Measurements from ENCODE around the gene PROCA1.

DNA sequence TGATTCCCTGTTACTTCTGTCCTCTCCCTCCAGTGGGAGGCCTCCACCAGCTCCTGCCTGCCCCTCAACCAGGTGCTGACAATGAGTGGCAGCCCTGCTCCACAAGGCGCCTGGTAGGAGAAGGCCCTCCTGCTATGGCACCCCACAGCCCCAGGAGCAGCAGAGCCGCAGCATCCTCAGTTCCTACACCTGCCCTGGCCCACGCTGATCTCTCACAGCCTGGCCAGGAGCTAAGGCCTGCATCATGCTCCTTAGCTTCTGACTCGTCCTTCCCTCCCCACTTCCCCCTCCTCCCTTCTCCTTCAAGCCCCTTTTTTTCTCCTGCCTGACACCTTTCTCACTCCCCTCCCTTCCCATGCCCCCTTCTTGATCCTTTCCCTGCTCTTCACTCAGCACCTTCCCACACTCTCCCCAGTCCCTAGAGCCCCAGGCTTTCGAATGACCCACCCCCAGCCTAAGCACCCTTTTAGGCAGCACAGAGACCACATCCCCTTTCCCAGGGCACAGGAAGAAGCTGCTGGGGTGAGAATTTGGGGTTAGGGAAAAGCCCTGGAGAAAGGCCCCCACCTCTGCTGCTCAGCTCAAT, 6.5 kb downstream of the PROCA1 start:
- TF ChIP-seq, protein P1, sequence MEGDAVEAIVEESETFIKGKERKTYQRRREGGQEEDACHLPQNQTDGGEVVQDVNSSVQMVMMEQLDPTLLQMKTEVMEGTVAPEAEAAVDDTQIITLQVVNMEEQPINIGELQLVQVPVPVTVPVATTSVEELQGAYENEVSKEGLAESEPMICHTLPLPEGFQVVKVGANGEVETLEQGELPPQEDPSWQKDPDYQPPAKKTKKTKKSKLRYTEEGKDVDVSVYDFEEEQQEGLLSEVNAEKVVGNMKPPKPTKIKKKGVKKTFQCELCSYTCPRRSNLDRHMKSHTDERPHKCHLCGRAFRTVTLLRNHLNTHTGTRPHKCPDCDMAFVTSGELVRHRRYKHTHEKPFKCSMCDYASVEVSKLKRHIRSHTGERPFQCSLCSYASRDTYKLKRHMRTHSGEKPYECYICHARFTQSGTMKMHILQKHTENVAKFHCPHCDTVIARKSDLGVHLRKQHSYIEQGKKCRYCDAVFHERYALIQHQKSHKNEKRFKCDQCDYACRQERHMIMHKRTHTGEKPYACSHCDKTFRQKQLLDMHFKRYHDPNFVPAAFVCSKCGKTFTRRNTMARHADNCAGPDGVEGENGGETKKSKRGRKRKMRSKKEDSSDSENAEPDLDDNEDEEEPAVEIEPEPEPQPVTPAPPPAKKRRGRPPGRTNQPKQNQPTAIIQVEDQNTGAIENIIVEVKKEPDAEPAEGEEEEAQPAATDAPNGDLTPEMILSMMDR (conservative IDR thresholded peaks at IDR 0.05; ENCODE audit: low read length), result no peak
- no peak for TF ChIP-seq EZH2phosphoT487 (IDR thresholded peaks at IDR 0.05; ENCODE audit: borderline replicate concordance, low read depth, low read length)

Data from OCI-LY7 (cell line).